Right lobe of liver (tissue), 6 donors: ENCODE measurements around the gene INA. TPM values are rescaled to one million over a fixed set of nuclear protein-coding genes. Genes with fewer than 3 reads are reported as not detected.
A peak's percentile ranks its signal among the peaks of the same experiment; 100 is the strongest.

Experiments
- ATAC-seq, 4 donors: fragments of 200-7000 bp; cut with Tn5 transposase; one replicate each; pipeline ENCODE4 v1.9.1; 2020; ENCODE audit warnings: mild to moderate bottlenecking in 4 of 4, moderate library complexity in 4 of 4
- DNase-seq, 3 donors: peaks; one replicate each; pipeline ENCODE4 v3.0.0-alpha.2; 2020
- H3K27ac ChIP-seq, 3 donors: fragments of 200-600 bp; one replicate each; pipeline ENCODE4 v1.8.0; 2022
- H3K27me3 ChIP-seq, 2 donors: fragments of 200-600 bp; one replicate each; pipeline ENCODE4 v1.8.0; 2022
- H3K36me3 ChIP-seq, 4 donors: fragments of 200-600 bp; sonication (generic) in 1 of 4; one replicate each; pipeline versions ENCODE4 v1.5.1 to v1.8.0; 2017 to 2022; ENCODE audit warnings: control low read depth in 1 of 4
- H3K4me1 ChIP-seq, 4 donors: fragments of 200-600 bp; sonication (generic) in 1 of 4; one replicate each; pipeline versions ENCODE4 v1.5.1 to v1.8.0; 2017 to 2022; ENCODE audit warnings: control low read depth in 1 of 4
- H3K4me3 ChIP-seq, 3 donors: fragments of 200-600 bp; one replicate each; pipeline ENCODE4 v1.8.0; 2022
- H3K9me3 ChIP-seq, 4 donors: fragments of 200-600 bp; sonication (generic) in 1 of 4; one replicate each; pipeline versions ENCODE4 v1.5.1 to v1.8.0; 2017 to 2022; ENCODE audit warnings: control low read depth in 1 of 4
- CTCF ChIP-seq, 4 donors: fragments of 200-600 bp in 3 of 4; fragments of 450-650 bp in 1 of 4; IDR thresholded peaks; one replicate each; pipeline versions ENCODE4 v1.5.1 to v1.8.0; 2016 to 2022; ENCODE audit warnings: antibody characterized with exemption in 4 of 4, mild to moderate bottlenecking in 2 of 4
- POLR2A ChIP-seq: fragments of 450-650 bp; IDR thresholded peaks from one replicate; pipeline ENCODE4 v1.6.1; 2017; ENCODE audit warnings: antibody characterized with exemption, mild to moderate bottlenecking
- WGBS: methylation state at CpG from one replicate; pipeline ENCODE4 v1.1.6; 2018; ENCODE audit warnings: low coverage, low lambda C conversion rate; ENCODE audit not compliant: insufficient coverage; ENCODE audit errors: missing lambda C conversion rate; 5-methylcytosine and 5-hydroxymethylcytosine counted together
- intact Hi-C, 2 donors: fragments of 100-400 bp; cut with DNase I; formaldehyde crosslinking; loops; one replicate each; pipeline versions ENCODE4 v1.11.2 to v1.14.1; 2022
- long read RNA-seq: library from polyadenylated mRNA; unstranded; transcript quantifications from one replicate; pipeline ENCODE4 v2.0.0, GENCODE V29; 2019
- total RNA-seq, 6 experiments: library from RNA; depleted of rRNA in 2 of 6; stranded (reverse); fragments of >200 nt in 2 of 6; fragmentation: NEBNext Ultra II Directional in 3 of 6; extraction: Animal tissue kit (Norgen Biotek cat#: 25700) in 3 of 6; gene quantifications; one replicate each; pipeline versions ENCODE4 v1.1.0 to v1.2.4, GENCODE V29; 2016 to 2023
- donor health status: DM: no; HTN: yes; CAD: no.
- donor health status: DM: no; HTN: no; CAD: no.
- donor health status: DM: no; HTN: no; CAD: no.
- donor health status: DM: no; HTN: yes; CAD: no.
- donor health status: DM: no; HTN: yes; CAD: no.

The INA gene
- not detected for total RNA-seq
- long read RNA-seq = 0 reads

GRCh38 chr10:103276896-103277712, at the start of gene INA:
Gene INA (plus strand): TSS chr10:103277138. CDS start chr10:103277212, 74 bp downstream.
- Histone ChIP-seq H3K36me3 (no peaks in the 10 kb centered on the region), H3K4me1 (peaks cover 0 to 6% (median 0%) of the 10 kb centered on the region in 4 donors), H3K4me3 (no peak within 1 kb of the TSS), H3K27me3 (peaks cover 0 to 11% of the 10 kb centered on the region in 2 donors), H3K9me3 (no peaks in the 10 kb centered on the region), H3K27ac (no peak within 1 kb of the TSS)
- TF ChIP-seq CTCF (IDR thresholded peaks at IDR 0.05) (no peak), POLR2A (no peak)
- DNase-seq (no peak), ATAC-seq (no peak)
- WGBS = 0% methylated on average over 5 of the region's 105 CpGs
- intact Hi-C loops = no loop called here

GRCh38 chr10:103227416-103227815, 49.5 kb upstream of the INA start:
- Histone ChIP-seq H3K9me3 (no peaks in the 10 kb centered on the region), H3K36me3 (no peaks in the 10 kb centered on the region), H3K4me1 (no peaks in the 10 kb centered on the region), H3K4me3 (no peak overlapping the region), H3K27me3 (no peaks in the 10 kb centered on the region), H3K27ac (no peak overlapping the region)
- TF ChIP-seq POLR2A = no peak
- TF ChIP-seq CTCF (IDR thresholded peaks at IDR 0.05) = no peak
- intact Hi-C loops = no loop called here
- WGBS = 82% methylated on average over 1 of the region's 1 CpG
- ATAC-seq (no peak), DNase-seq (no peak)

GRCh38 chr10:103231047-103231551, 45.8 kb upstream of the INA start:
- WGBS = 48% methylated on average over 4 of the region's 4 CpGs
- no peaks in the 10 kb centered on the region for H3K9me3 ChIP-seq
- no peaks in the 10 kb centered on the region for H3K27me3 ChIP-seq
- no peaks in the 10 kb centered on the region for H3K36me3 ChIP-seq
- TF ChIP-seq CTCF (IDR thresholded peaks at IDR 0.05) (no peak), POLR2A (no peak)
- no peak for DNase-seq
- H3K4me3 ChIP-seq = no peak overlapping the region
- H3K4me1 ChIP-seq = no peaks in the 10 kb centered on the region
- no peak overlapping the region for H3K27ac ChIP-seq
- ATAC-seq = peak; percentile 36 to 59 (median 49)
- intact Hi-C loops = no loop called here

- H3K27ac ChIP-seq = no peak overlapping the region
These were observed 44.7 kb upstream of the INA start for GRCh38 chr10:103232131-103232673.

More at GRCh38 chr10:103232131-103232673, 44.7 kb upstream of the INA start:
- Histone ChIP-seq H3K36me3 (no peaks in the 10 kb centered on the region), H3K9me3 (no peaks in the 10 kb centered on the region), H3K27me3 (no peaks in the 10 kb centered on the region), H3K4me1 (no peaks in the 10 kb centered on the region), H3K4me3 (no peak overlapping the region)
- DNase-seq (no peak), ATAC-seq (no peak)
- whole genome bisulfite sequencing = 71% methylated on average over 2 of the region's 3 CpGs
- TF ChIP-seq CTCF (IDR thresholded peaks at IDR 0.05) = no peak
- TF ChIP-seq POLR2A = no peak
- intact Hi-C loops = no loop called here
